HepG2 (cell line): Measurements from ENCODE around the gene GABRG3. TPM values are rescaled to one million over a fixed set of nuclear protein-coding genes. Genes with fewer than 3 reads are reported as not detected.

ENCODE experiments used
- ATAC-seq: fragments of 200-7000 bp; cut with Tn5 transposase; 3 replicates; pipeline ENCODE4 v1.9.1; 2020; ENCODE audit warnings: mild to moderate bottlenecking, moderate library complexity
- BruUV-seq: library from RNA; stranded (reverse); fragments of 400-500 nt; replicated peaks from 2 replicates; lab custom pipeline; 2021; lab: Mats Ljungman, UMichigan
- CTCF ChIA-PET: fragments of 300-600 bp; formaldehyde crosslinking; extraction: SDS; loops from one replicate; lab custom pipeline; 2021; ENCODE audit warnings: low total read pairs, inconsistent platforms, low intra/inter-chr PET ratio; lab: Yijun Ruan, JAX
- POLR2A ChIA-PET: fragments of 350-600 bp; sonication (Branson Sonifier 250); formaldehyde crosslinking; loops from one replicate; lab custom pipeline; 2020; ENCODE audit warnings: antibody characterized with exemption, inconsistent platforms; lab: Yijun Ruan, JAX
- DNase-seq: peaks from one replicate; pipeline ENCODE4 v3.0.0-alpha.2; 2015; ENCODE audit warnings: low spot score
- FAIRE-seq: peaks from 3 replicates; lab custom pipeline; 2011; peaks lifted over from hg19 to GRCh38; lab: Jason Lieb, UNC
- H2AFZ ChIP-seq: one replicate; pipeline ENCODE4 v1.6.1; 2011; ENCODE audit warnings: low read length, inconsistent platforms
- H3K27ac ChIP-seq: fragments of 300-600 bp; 3 replicates; pipeline ENCODE4 v1.8.0; 2011; ENCODE audit warnings: mixed run types, mild to moderate bottlenecking, mixed read lengths, low read length, inconsistent platforms; ENCODE audit not compliant: insufficient read depth; ENCODE audit errors: extremely low read length
- H3K27me3 ChIP-seq, 2 experiments: fragments of 200-600 bp in 1 of 2; 2 replicates in 1 of 2; 3 replicates in 1 of 2; pipeline versions ENCODE4 v1.6.0 to v1.8.0; 2011; ENCODE audit warnings: low read length in 2 of 2, mild to moderate bottlenecking in 2 of 2, moderate library complexity in 2 of 2, inconsistent platforms in 1 of 2; ENCODE audit not compliant: insufficient read depth in 2 of 2, control insufficient read depth in 1 of 2
- H3K36me3 ChIP-seq, 2 experiments: fragments of 200-600 bp in 1 of 2; replicated peaks in 1 of 2; 2 replicates in 1 of 2; 3 replicates in 1 of 2; pipeline versions ENCODE4 v1.5.1 to v1.8.0; 2011; ENCODE audit warnings: low read length in 2 of 2, inconsistent platforms in 1 of 2; ENCODE audit not compliant: insufficient read depth in 2 of 2, control insufficient read depth in 1 of 2
- H3K4me1 ChIP-seq: 2 replicates; pipeline ENCODE4 v1.5.1; 2012; ENCODE audit warnings: low read length, inconsistent platforms; ENCODE audit not compliant: insufficient read depth
- H3K4me2 ChIP-seq: 2 replicates; pipeline ENCODE4 v1.6.0; 2011; ENCODE audit warnings: low read depth, low read length, inconsistent platforms
- H3K4me3 ChIP-seq, 3 experiments: fragments of 200-600 bp in 1 of 3; sonication (generic), shearing (Covaris generic) in 1 of 3; replicated peaks in 1 of 3; 2 replicates each; pipeline ENCODE4 v1.5.1; 2011 to 2016; ENCODE audit warnings: low read length in 3 of 3, inconsistent platforms in 2 of 3, low read depth in 2 of 3, mild to moderate bottlenecking in 2 of 3, control low read depth in 1 of 3, mixed read lengths in 1 of 3; ENCODE audit not compliant: insufficient read depth in 1 of 3
- H3K79me2 ChIP-seq: one replicate; pipeline ENCODE4 v1.6.1; 2011; ENCODE audit warnings: low read length, inconsistent platforms; ENCODE audit not compliant: insufficient read depth
- H3K9ac ChIP-seq: 2 replicates; pipeline ENCODE4 v1.6.0; 2011; ENCODE audit warnings: mild to moderate bottlenecking, low read depth, low read length, inconsistent platforms; ENCODE audit not compliant: insufficient read depth
- H3K9me3 ChIP-seq: 2 replicates; pipeline ENCODE4 v1.5.1; 2012; ENCODE audit warnings: mild to moderate bottlenecking, low read length
- H4K20me1 ChIP-seq: 2 replicates; pipeline ENCODE4 v1.6.0; 2011; ENCODE audit warnings: inconsistent platforms, mild to moderate bottlenecking, low read length, moderate library complexity; ENCODE audit not compliant: insufficient read depth
- ARID2 ChIP-seq: sonication (generic); formaldehyde crosslinking; IDR thresholded peaks from 2 replicates; pipeline ENCODE4 v1.8.1; 2022; ENCODE audit warnings: mild to moderate bottlenecking, missing genetic modification reagents, borderline replicate concordance
- CEBPB ChIP-seq: IDR thresholded peaks from 2 replicates; pipeline ENCODE4 v1.6.1; 2011; ENCODE audit warnings: low read depth, low read length, improper control_type of control experiment, borderline replicate concordance
- NPAS2 ChIP-seq: sonication (generic); formaldehyde crosslinking; IDR thresholded peaks from 2 replicates; pipeline ENCODE4 v1.8.0; 2022; ENCODE audit warnings: mild to moderate bottlenecking, missing genetic modification reagents, borderline replicate concordance
- PHF21A ChIP-seq: sonication (generic); formaldehyde crosslinking; IDR thresholded peaks from 2 replicates; pipeline ENCODE4 v1.5.0; 2020; ENCODE audit warnings: mild to moderate bottlenecking, missing genetic modification reagents
- SNRNP70 ChIP-seq: fragments of 200-400 bp; formaldehyde crosslinking; IDR thresholded peaks from 2 replicates; pipeline ENCODE4 v1.6.1; 2017; ENCODE audit warnings: mild to moderate bottlenecking, low read depth, low read length, moderate library complexity
- ZFAT ChIP-seq: sonication (generic); formaldehyde crosslinking; conservative IDR thresholded peaks from 2 replicates; pipeline ENCODE4 v1.8.1; 2023; ENCODE audit warnings: missing genetic modification reagents, inconsistent platforms
- ZNF20 ChIP-seq: sonication (generic); formaldehyde crosslinking; IDR thresholded peaks from 2 replicates; pipeline ENCODE4 v1.4.0; 2020; ENCODE audit warnings: mild to moderate bottlenecking, moderate library complexity, missing genetic modification reagents
- ZNF530 ChIP-seq: sonication (generic); formaldehyde crosslinking; IDR thresholded peaks from 2 replicates; pipeline ENCODE4 v1.5.0; 2020; ENCODE audit warnings: low read depth, mild to moderate bottlenecking, missing genetic modification reagents
- ZNF607 ChIP-seq: sonication (generic); formaldehyde crosslinking; IDR thresholded peaks from 2 replicates; pipeline ENCODE4 v1.5.1; 2020; ENCODE audit warnings: missing genetic modification reagents, mild to moderate bottlenecking, borderline replicate concordance
- ZNF644 ChIP-seq: IDR thresholded peaks from 2 replicates; pipeline ENCODE4 v1.6.1; 2016; ENCODE audit warnings: low read depth
- WGBS: methylation state at CpG from one replicate; pipeline ENCODE4 v1.1.6; 2017; ENCODE audit warnings: low lambda C conversion rate; 5-methylcytosine and 5-hydroxymethylcytosine counted together
- in situ Hi-C: cut with HindIII; loops from 2 replicates; pipeline ENCODE4 v1.10.0; 2017; ENCODE audit warnings: low pct_unique_long_range_greater_than_20kb; ENCODE audit not compliant: extremely low pct_ligation_motif_present
- intact Hi-C: fragments of 100-400 bp; cut with micrococcal nuclease; formaldehyde crosslinking; loops from one replicate; pipeline ENCODE4 v1.10.0; 2022; ENCODE audit not compliant: unreplicated experiment
- polyA plus RNA-seq, 8 experiments: library from polyadenylated mRNA; depleted of rRNA in 3 of 8; stranded (reverse) in 7 of 8; unstranded in 1 of 8; fragments of >200 nt; fragmentation: Illumina TruSeq in 4 of 8; extraction: Trizol in 4 of 8; gene quantifications; 2 replicates each; pipeline versions ENCODE4 v1.2.1 to v1.2.3, GENCODE V29; 2011 to 2016; ENCODE audit warnings: low read depth in 4 of 8, missing spikeins in 1 of 8, mixed read lengths in 1 of 8; ENCODE audit not compliant: insufficient read depth in 1 of 8
- total RNA-seq, 5 experiments: library from RNA; depleted of rRNA; stranded (reverse); fragments of >200 nt; fragmentation: Illumina TruSeq; extraction: Trizol; gene quantifications; 2 replicates each; pipeline ENCODE4 v1.2.3, GENCODE V29; 2016; ENCODE audit warnings: low read depth in 1 of 5
- TF ChIP-seq, protein P1 (sequence below): sonication (generic); formaldehyde crosslinking; IDR thresholded peaks from 2 replicates; pipeline ENCODE4 v1.8.1; 2023; ENCODE audit warnings: missing genetic modification reagents, inconsistent platforms, borderline replicate concordance
- TF ChIP-seq, protein P2 (sequence below): sonication (generic); formaldehyde crosslinking; IDR thresholded peaks from 2 replicates; pipeline ENCODE4 v1.4.0; 2020; ENCODE audit warnings: mild to moderate bottlenecking, missing genetic modification reagents
- TF ChIP-seq, protein P3 (sequence below): sonication (generic); formaldehyde crosslinking; IDR thresholded peaks from 2 replicates; pipeline ENCODE4 v1.4.0; 2020; ENCODE audit warnings: missing genetic modification reagents
- TF ChIP-seq, protein P4 (sequence below), 2 experiments: fragments of 450-650 bp in 1 of 2; sonication (generic) in 1 of 2; formaldehyde crosslinking; IDR thresholded peaks; 2 replicates each; pipeline versions ENCODE4 v1.5.0 to v1.8.0; 2020 to 2022; ENCODE audit warnings: mild to moderate bottlenecking in 1 of 2, missing genetic modification reagents in 1 of 2

The GABRG3 gene
- total and polyA plus RNA-seq, 2 of the 13 experiments (the other 11 are each of a cell fraction or from before 2014, with no cell fraction given), result not detected

DNA sequence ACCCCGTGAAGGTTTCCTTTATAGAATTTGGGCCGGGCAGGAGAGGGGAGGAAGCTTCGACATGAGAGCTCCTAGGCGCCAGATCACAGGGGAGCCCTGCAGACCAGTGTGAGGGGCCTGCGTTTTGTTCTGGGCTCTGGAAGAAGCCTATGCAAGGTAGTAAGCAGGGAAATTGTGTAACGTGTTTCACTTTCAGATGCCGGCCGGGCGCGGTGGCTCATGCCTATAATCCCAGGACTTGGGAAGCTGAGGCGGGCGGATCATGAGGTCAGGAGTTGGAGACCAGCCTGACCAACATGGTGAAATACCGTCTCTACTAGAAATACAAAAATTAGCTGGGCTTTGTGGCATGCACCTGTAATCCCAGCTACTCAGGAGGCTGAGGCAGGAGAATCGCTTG lies 65.2 kb downstream of the GABRG3 start (continued):
- TF ChIP-seq, protein P1, sequence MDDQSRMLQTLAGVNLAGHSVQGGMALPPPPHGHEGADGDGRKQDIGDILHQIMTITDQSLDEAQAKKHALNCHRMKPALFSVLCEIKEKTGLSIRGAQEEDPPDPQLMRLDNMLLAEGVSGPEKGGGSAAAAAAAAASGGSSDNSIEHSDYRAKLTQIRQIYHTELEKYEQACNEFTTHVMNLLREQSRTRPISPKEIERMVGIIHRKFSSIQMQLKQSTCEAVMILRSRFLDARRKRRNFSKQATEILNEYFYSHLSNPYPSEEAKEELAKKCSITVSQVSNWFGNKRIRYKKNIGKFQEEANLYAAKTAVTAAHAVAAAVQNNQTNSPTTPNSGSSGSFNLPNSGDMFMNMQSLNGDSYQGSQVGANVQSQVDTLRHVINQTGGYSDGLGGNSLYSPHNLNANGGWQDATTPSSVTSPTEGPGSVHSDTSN, result no peak
- no peak for TF ChIP-seq ZNF20
- no peak for TF ChIP-seq PHF21A (CRISPR knock-in tag)
- no peak for TF ChIP-seq ZNF530 (CRISPR knock-in tag)
- no peak for TF ChIP-seq ZNF607 (CRISPR knock-in tag)
- TF ChIP-seq SNRNP70, result no peak
- no peak for TF ChIP-seq ARID2 (CRISPR knock-in tag)

DNA sequence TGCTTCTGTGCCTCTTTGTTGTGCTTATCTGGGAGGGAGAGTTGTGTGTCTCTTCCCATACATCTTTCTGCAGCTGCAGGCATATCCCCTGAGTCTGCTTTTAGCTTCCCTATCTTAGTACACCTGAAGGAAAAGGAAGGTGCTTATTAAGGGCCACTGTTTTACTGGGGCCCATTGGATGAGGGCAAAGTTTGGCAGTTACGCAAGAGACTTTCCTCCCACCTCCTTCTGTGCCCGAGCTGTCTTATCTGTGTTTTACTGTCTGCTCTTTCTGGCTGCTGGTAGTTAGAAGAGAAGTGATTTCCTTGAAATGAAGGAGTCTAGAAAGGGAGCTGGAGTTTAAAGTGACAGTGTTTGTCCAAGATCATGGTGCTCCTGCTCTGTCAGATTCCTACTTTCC lies 66.5 kb downstream of the GABRG3 start:
- Histone ChIP-seq H3K4me1 (no peaks in the 10 kb centered on the region), H3K4me2 (no peak overlapping the region), H3K4me3 (no peak overlapping the region), H3K27ac (no peak overlapping the region), H2AFZ (no peak overlapping the region), H3K9ac (no peak overlapping the region), H3K36me3 (no peaks in the 10 kb centered on the region), H3K79me2 (no peaks in the 10 kb centered on the region), H3K27me3 (peaks cover 0 to 13% of the 10 kb centered on the region in 2 experiments; a peak in 1 of 5 replicates), H3K9me3 (no peaks in the 10 kb centered on the region), H4K20me1 (no peaks in the 10 kb centered on the region)
- intact Hi-C loops (no loop called here), in situ Hi-C loops (no loop called here)
- BruUV-seq, result no TSS peak
- POLR2A ChIA-PET, result no interaction called here
- CTCF ChIA-PET, result no interaction called here
- FAIRE-seq, result no peak
- 25% methylated on average over 2 of the region's 2 CpGs for WGBS
- no peak for ATAC-seq
- TF ChIP-seq, protein P2, sequence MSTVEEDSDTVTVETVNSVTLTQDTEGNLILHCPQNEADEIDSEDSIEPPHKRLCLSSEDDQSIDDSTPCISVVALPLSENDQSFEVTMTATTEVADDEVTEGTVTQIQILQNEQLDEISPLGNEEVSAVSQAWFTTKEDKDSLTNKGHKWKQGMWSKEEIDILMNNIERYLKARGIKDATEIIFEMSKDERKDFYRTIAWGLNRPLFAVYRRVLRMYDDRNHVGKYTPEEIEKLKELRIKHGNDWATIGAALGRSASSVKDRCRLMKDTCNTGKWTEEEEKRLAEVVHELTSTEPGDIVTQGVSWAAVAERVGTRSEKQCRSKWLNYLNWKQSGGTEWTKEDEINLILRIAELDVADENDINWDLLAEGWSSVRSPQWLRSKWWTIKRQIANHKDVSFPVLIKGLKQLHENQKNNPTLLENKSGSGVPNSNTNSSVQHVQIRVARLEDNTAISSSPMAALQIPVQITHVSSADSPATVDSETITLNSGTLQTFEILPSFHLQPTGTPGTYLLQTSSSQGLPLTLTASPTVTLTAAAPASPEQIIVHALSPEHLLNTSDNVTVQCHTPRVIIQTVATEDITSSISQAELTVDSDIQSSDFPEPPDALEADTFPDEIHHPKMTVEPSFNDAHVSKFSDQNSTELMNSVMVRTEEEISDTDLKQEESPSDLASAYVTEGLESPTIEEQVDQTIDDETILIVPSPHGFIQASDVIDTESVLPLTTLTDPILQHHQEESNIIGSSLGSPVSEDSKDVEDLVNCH (CRISPR knock-in tag), result no peak
- TF ChIP-seq NPAS2 (CRISPR knock-in tag) (no peak), ZNF644 (CRISPR knock-in tag) (no peak), ZFAT (CRISPR knock-in tag) (no peak), CEBPB (0 out of 2 replicates have a peak, but pooled peaks have one; percentile 1)
- TF ChIP-seq, protein P3, sequence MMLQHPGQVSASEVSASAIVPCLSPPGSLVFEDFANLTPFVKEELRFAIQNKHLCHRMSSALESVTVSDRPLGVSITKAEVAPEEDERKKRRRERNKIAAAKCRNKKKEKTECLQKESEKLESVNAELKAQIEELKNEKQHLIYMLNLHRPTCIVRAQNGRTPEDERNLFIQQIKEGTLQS (CRISPR knock-in tag), result no peak
- TF ChIP-seq, protein P4, sequence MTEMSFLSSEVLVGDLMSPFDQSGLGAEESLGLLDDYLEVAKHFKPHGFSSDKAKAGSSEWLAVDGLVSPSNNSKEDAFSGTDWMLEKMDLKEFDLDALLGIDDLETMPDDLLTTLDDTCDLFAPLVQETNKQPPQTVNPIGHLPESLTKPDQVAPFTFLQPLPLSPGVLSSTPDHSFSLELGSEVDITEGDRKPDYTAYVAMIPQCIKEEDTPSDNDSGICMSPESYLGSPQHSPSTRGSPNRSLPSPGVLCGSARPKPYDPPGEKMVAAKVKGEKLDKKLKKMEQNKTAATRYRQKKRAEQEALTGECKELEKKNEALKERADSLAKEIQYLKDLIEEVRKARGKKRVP (CRISPR knock-in tag; IDR thresholded peaks at IDR 0.05), result no peak
- DNase-seq, result no peak
